ENCODE results near the gene CAPZA1. TPM values are rescaled to one million over a fixed set of nuclear protein-coding genes. Genes with fewer than 3 reads are reported as not detected.

Gene CAPZA1
- total RNA-seq, 2 donors from 2014 or later: 165 to 178 TPM

DNA sequence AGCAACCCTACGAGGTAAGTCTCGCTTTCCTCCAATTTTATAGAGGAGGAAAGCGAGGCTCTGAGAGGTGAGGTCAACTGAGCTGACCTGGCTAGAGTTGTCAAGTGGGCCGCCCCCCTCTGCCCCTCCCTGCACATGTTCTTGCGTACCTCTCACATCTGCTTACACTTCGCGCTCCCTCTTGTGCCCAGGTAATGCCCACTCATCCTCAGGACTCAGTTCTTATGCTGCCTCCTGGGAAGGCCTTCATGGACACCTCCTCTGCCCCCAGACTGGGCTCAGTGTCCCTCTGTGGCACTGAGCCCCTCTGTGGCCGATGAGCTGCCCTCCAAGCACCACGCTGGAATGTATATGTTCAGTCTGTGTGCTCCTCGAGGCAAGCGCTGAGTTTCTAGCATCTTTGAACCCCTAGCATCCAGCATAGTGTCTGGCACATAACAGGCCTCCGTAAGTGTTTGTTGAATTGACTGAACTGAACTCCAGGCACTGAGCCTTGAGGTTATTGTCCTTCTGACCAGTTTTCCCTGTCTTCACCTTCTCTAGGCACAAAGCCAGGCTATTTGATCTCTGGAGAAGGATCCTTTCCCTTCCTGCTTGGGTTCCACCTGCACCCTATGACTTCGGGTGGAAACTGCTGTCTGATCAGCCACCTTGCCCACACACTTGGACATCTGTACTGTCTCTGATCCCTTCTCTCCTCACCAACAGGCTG lies 68.3 kb downstream of the CAPZA1 start:
- intact Hi-C loops (cut with DNase I): no loop called here
- Histone ChIP-seq H3K4me1 (no peaks in the 10 kb centered on the region), H3K4me3 (no peak overlapping the region), H3K27me3 (no peaks in the 10 kb centered on the region), H3K9me3 (no peaks in the 10 kb centered on the region), H3K36me3 (no peaks in the 10 kb centered on the region), H3K27ac (no peak overlapping the region), H3K9ac (ENCODE audit: low read depth in 2 of 2, low read length in 2 of 2) (no peak overlapping the region)
- TF ChIP-seq, protein P1, sequence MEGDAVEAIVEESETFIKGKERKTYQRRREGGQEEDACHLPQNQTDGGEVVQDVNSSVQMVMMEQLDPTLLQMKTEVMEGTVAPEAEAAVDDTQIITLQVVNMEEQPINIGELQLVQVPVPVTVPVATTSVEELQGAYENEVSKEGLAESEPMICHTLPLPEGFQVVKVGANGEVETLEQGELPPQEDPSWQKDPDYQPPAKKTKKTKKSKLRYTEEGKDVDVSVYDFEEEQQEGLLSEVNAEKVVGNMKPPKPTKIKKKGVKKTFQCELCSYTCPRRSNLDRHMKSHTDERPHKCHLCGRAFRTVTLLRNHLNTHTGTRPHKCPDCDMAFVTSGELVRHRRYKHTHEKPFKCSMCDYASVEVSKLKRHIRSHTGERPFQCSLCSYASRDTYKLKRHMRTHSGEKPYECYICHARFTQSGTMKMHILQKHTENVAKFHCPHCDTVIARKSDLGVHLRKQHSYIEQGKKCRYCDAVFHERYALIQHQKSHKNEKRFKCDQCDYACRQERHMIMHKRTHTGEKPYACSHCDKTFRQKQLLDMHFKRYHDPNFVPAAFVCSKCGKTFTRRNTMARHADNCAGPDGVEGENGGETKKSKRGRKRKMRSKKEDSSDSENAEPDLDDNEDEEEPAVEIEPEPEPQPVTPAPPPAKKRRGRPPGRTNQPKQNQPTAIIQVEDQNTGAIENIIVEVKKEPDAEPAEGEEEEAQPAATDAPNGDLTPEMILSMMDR (IDR thresholded peaks at IDR 0.05): no peak
- no peak for DNase-seq

DNA sequence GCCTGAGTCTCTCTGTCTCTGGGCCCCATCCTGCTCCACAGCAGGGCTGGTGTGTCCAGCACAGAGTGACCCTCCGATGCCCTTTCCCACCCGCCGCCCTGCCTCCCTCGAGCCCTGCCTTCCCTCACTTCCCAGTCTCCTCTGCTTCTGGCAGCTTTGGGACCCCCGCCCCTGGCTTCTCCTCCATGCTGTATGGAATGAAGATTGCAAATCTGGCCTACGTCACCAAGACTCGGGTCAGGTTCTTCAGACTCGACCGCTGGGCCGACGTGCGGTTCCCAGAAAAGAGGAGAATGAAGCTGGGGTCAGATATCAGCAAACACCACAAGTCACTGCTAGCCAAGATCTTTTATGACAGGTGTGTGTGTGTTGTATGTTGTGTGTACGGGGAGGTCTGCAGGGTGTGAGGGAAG lies 69.2 kb downstream of the CAPZA1 start:
- Histone ChIP-seq H3K36me3 (no peaks in the 10 kb centered on the region), H3K4me1 (no peaks in the 10 kb centered on the region), H3K9me3 (no peaks in the 10 kb centered on the region), H3K4me3 (no peak overlapping the region), H3K27ac (no peak overlapping the region), H3K9ac (ENCODE audit: low read depth in 2 of 2, low read length in 2 of 2) (no peak overlapping the region), H3K27me3 (no peaks in the 10 kb centered on the region)
- intact Hi-C loops (cut with DNase I): no loop called here
- TF ChIP-seq, protein P1 (IDR thresholded peaks at IDR 0.05): no peak
- no peak for DNase-seq

DNA sequence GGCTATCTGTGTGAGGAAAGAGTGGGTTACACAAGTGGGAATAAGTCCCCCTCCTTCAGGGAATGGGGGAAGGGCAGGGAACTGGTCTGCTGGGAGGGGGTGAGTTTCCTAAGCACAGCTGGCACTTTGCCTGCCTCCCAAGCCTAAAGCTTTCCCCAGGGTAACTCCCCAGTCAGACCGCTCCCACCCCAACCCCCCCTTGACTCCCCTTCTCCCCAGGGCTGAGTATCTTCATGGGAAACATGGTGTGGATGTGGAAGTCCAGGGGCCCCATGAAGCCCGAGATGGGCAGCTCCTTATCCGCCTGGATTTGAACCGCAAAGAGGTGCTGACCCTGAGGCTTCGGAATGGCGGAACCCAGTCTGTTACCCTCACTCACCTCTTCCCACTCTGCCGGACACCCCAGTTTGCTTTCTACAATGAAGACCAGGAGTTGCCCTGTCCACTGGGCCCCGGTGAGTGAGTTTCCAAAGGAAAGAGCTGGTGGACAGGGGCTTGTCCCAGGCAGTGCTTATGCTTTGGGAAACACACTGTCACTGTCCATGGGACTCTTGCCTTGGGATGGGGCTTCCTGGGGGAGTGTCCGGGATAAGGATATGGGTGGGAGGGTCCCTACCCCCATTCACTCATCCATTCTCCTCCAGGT lies 69.7 kb downstream of the CAPZA1 start:
- DNase-seq: no peak
- H3K4me3 ChIP-seq: no peak overlapping the region
- H3K9me3 ChIP-seq: no peaks in the 10 kb centered on the region
- TF ChIP-seq, protein P1 (IDR thresholded peaks at IDR 0.05): no peak
- H3K9ac ChIP-seq (ENCODE audit: low read depth in 2 of 2, low read length in 2 of 2): no peak overlapping the region
- H3K27me3 ChIP-seq: no peaks in the 10 kb centered on the region
- intact Hi-C loops (cut with DNase I): no loop called here
- no peaks in the 10 kb centered on the region for H3K4me1 ChIP-seq
- H3K27ac ChIP-seq: no peak overlapping the region
- no peaks in the 10 kb centered on the region for H3K36me3 ChIP-seq

DNA sequence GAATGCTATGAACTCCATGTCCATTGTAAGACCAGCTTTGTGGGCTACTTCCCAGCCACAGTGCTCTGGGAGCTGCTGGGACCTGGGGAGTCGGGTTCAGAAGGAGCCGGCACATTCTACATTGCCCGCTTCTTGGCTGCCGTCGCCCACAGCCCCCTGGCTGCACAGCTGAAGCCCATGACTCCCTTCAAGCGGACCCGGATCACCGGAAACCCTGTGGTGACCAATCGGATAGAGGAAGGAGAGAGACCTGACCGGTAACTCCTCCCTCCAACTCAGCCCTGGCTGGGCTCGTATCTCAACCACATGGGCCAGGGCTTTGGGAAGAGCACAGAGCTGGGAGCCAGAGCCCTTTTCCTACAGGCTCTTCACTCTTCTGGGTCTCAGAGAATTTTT lies 70.2 kb downstream of the CAPZA1 start:
- no peak for DNase-seq
- H3K4me3 ChIP-seq: no peak overlapping the region
- no peaks in the 10 kb centered on the region for H3K36me3 ChIP-seq
- no peaks in the 10 kb centered on the region for H3K27me3 ChIP-seq
- H3K27ac ChIP-seq: no peak overlapping the region
- no peaks in the 10 kb centered on the region for H3K4me1 ChIP-seq
- TF ChIP-seq, protein P1 (IDR thresholded peaks at IDR 0.05): no peak
- H3K9me3 ChIP-seq: no peaks in the 10 kb centered on the region
- intact Hi-C loops (cut with DNase I): no loop called here
- no peak overlapping the region for H3K9ac ChIP-seq (ENCODE audit: low read depth in 2 of 2, low read length in 2 of 2)

DNA sequence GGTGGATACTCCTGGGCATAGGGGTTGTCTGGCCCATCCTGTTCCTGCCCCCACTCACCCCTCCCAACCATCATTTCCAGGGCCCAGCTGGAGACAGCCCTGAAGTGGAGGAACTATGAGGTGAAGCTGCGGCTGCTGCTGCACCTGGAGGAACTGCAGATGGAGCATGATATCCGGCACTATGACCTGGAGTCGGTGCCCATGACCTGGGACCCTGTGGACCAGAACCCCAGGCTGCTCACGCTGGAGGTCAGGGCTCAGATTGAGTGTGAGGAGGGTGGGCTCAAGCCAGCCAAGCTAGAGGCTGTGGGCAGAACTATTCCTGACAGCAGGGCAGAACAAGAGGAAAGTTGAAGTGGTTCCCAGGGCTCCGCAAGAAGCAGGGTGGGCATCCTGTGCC lies 73.0 kb downstream of the CAPZA1 start:
- H3K36me3 ChIP-seq: no peaks in the 10 kb centered on the region
- H3K27ac ChIP-seq: no peak overlapping the region
- H3K4me1 ChIP-seq: no peaks in the 10 kb centered on the region
- intact Hi-C loops (cut with DNase I): no loop called here
- H3K9ac ChIP-seq (ENCODE audit: low read depth in 2 of 2, low read length in 2 of 2): no peak overlapping the region
- H3K27me3 ChIP-seq: no peaks in the 10 kb centered on the region
- DNase-seq: no peak
- TF ChIP-seq, protein P1 (IDR thresholded peaks at IDR 0.05): no peak
- no peak overlapping the region for H3K4me3 ChIP-seq
- no peaks in the 10 kb centered on the region for H3K9me3 ChIP-seq
